HG03196 (cell line): ENCODE results near the gene ZSCAN26.
A peak's percentile ranks its signal among the peaks of the same experiment; 100 is the strongest.
"Not testable (repeated sequence)": the region's sequence is repeated elsewhere in the genome, so short reads cannot be mapped to it uniquely, and the experiment has no call there.

ENCODE experiments used
- ATAC-seq: cut with Tn5 transposase; IDR thresholded peaks from one replicate; pipeline ENCODE4 v1.9.1; 2021; ENCODE audit not compliant: unreplicated experiment

ZSCAN26 gene

DNA sequence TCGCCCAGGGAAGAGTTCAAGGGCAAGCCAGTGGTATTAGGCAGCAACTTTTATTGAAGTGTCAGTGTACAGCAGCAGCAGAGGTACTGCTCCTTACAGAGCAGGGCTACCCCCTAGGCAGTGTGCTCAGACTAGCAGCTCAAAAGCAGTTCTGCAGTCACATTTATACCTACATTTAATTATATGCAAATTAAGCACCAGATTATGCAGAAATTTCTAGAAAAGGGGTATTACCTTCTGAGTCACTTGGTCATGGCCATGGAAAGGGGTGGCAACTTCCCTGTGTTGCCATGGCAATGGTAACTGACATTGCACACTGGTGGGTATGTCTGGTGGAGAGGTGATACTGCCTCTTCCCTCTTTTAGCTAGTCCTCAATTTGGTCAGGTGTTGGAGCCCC is 12.8 kb upstream of the ZSCAN26 start:
- no peak for ATAC-seq

DNA sequence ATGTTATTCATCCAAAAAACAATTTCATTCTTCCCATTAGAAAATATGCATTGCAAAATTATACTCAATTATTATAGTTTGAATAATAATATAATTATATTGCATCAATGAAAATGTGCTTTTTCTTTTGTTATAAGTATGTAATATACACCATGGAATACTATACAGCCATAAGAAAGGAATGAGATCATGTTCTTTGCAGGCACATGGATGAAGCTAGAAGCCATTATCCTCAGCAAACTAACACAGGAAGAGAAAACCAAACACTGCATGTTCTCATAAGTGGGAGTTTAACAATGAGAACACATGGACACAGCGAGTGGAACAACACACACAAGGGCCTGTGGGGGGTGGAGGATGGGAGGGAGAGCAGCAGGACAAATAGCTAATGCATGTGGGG is 9.9 kb upstream of the ZSCAN26 start:
- ATAC-seq: no peak

DNA sequence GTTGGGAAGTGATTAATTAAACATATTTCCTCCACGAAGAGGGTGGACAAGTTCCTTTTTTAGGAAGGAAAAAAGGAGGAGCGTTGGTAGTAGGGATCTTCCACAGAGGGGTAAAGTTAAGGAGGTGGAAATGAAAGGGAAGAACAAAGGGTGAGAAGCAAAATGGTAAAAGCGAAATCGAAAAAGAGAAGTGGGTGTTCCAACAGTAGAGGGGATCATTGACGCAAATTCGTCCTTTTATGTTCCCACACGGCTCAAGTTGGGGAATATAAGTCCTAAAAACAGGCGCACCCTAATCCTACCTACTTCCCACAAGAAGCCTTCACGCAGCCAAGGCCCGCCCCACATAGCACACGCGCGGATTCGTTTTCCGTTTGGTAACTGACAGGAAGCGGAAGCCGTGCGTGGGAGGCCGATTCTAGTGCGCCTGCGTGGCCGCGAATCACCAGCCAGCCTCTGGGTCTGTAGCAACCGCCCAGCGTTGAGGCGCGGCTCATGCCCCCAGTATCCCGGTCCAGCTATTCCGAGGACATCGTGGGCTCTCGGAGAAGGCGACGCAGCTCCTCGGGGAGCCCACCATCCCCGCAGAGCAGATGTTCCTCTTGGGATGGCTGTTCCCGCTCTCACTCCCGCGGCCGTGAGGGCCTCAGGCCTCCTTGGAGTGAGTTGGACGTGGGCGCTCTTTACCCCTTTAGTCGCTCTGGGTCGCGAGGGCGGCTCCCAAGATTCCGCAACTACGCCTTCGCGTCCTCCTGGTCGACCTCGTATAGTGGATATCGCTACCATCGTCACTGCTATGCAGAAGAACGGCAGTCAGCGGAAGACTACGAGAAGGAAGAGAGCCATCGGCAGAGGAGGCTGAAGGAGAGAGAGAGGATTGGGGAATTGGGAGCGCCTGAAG is 7.8 kb upstream of the ZSCAN26 start, which contains the start of gene NKAPL:
NKAPL (plus strand) TSS at position 421 of the 901 bp plus-strand sequence; CDS start at position 496, 75 bp downstream.
- ATAC-seq: no peak

DNA sequence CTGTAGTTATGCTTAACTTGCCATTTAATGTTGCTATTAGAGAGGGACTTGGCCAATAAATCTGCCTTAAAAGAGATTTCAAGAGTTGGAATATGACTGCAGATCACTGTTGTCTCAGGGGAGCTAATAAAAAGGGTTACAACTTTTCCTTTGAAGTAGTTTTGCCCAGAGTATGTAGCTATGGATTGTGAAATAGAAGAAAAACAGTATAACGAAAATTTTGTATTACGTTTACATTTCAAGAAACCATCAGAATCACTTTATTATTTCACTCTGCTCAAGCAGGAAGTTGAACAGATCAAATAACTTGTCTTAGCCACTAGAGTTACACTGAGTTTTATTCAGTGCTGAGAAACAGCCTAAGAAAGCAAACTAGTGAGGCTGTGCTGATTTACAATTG is 3.0 kb upstream of the ZSCAN26 start:
- no peak for ATAC-seq

DNA sequence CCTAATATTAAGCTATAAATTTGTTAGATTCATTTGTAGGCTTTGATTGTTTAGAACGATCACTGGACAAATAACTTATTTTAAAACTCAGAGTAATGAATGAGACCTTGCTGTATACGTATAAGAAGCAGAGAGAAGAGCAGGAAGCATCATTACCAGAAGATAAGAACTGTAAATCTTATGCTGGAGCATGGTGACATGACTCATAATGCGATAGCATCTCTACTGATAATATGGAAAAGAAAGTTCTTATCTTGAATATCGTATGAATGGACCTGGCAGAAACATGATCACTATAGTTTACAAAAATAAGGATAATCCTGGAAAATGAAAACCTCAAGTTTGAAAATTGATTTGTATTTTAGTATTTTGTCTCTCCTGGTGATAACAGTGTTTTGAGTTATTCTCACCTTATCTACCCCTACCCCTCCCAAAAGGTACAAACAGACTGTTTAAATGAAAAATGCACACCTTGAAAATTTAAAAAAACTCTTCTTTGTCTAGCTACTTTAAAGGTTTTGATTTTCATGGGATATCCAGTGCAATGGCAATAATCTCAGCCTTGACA is 2.0 kb upstream of the ZSCAN26 start:
- ATAC-seq: no peak

DNA sequence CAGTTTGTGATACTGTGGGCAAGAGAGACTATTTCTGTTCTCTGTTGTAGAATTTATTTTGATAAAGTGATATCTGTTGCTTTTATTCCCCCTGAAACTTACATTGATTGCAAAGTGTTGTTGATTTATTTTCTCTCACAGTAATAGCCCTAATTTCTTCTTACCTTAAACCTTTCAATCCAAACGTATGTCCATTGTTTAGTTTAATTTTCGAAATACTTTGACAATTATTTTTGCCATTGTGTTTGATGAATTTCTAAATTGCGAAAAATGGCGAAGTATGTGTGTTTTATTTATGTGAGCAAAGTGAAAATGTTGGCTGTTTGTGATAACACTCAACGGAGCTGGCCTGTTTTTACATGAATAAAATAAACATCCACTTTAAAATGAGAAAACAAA is 381 bp upstream of the ZSCAN26 start:
- no peak for ATAC-seq

DNA sequence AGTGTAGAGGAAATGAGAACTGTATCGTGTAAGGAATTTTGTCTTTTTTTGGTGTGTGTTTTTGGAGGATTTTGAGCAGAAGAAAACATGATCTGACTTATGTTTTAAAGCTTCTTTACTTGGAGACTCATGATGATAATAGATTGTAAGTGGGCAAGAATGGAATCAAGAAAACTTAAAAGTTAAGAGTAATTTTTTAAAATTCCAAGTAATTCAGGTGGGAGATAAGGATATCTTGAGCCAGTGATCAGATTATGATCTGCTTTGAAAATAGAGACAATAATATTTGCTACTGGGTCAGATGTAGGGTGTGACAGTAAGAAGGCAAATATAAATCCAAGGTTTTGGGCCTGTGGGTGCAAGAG is 734 bp downstream of the ZSCAN26 start:
- no peak for ATAC-seq

DNA sequence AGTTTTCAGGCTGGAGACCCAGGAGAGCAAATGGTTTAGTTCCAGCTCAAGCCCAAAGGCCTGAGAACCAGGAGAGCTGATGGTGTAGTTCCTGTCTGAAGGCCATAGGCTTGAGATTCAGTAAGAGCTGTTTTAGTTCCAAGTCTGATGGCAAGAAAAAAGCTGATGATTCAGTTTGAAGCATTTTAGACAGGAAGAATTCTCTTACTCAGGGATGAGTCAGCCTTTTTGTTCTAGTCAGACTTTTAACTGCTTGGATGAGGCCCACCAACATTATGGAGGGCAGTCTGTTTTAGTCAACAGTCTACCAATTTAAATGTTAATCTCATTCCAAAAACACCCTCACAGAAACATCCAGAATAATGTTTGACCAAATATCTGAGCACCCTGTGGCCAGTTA is 2.5 kb downstream of the ZSCAN26 start:
- ATAC-seq: no peak

DNA sequence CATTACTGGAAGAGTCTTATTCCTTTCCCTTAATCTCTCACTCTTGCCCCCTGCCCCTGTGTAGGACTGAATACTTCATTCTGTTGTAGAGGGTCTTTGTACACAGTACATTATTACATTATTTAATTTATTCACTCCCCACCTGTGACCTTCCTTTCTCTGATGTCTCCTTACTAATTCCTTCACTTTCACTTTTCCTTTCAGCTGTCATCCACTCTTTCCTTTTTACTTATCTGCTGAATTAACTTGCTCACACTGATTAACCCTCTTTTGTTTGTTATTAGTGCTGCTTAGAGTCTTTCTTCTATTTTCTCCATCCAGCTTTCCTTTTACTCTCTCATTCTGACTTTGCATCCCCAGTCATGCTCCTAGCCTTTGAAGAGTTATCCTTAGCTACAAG is 7.9 kb downstream of the ZSCAN26 start:
- no peak for ATAC-seq

DNA sequence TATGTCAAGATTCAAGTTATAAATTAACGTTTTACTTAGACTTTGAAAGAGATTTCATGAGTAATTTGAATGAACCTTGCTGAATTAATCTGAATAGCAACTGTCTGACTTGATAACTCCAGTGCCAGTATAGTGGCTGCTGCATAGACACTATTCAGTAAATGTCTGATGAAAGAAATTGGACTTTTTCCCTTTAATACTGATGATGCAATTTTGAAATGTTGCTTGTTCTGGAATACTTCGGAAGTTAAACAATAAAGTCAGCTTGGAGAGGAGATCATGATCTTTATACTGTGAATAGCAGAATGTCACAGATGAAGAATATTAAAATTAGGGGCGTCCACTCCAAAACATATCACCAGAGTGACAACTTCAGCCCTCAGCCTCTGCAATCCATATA is 10.8 kb downstream of the ZSCAN26 start:
- ATAC-seq: no peak

DNA sequence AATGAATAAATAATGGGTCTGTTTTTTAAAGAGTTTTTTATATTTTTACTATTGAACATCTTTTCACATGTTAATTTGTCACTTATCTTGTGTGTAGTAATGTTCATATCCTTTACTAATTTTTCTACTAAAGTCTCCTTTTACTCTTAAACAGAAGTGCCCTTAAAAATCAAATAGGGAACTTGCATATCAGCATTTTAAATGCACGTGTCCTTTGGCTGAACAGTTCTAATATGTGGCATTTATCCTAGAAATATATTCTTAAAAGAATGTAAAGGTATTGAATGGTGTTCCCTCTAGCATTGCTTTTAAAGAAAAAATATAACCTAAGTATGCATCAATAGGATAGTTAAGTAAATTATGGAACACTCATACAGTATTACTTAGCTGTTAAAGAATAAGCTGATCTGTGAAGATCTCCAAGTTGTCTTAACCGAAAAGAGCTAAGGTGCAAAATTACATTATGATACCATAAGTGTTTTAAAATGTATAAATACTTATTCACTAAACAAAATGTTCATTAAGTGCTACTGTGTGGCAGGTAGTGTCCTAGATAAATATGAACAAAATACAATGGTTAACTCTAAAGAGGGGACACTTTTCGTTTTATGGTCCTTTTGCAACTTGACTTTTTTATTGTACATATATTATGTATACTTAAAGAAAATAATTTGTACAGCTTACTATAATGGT is 13.8 kb downstream of the ZSCAN26 start:
- peak; percentile 9 for ATAC-seq

DNA sequence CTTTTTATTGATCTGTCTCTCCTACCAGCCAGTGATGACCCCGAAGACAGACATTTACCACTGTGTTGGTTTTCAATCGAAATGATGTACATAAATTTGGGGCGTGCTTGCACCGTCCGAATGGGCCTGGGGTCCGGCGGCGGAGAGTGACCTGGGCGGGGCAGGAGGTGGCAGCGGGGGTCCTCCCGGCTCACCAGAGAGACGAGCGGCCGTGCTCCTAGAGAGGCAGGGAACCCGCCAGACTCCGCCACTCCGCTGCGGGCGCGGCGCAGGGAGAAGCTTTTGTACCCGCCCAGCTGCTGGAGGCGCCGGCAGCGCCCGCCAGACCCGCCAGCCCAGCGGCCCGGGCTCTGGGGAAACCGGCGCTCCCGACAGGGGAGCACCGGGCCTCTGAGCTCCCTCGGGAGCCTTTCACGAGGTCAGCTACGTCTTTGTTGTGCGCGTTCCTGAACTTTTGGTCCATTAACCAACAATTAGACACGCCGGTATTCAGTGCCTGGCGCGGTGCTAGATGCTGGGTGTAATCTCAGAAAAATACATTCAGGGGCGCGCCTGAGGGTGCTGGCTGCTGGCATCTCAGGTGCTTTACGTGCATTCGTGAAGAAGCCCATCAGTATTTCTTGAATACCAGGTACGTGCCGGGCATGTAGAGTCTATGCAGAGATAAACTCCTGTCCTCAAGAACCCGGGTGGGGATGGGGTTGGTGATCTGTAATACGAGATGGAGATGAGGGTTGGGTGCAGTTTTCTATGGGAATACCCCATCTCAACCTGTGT is 14.5 kb downstream of the ZSCAN26 start, which contains the start of gene PGBD1:
PGBD1 (plus strand) TSS at position 285 of the 777 bp plus-strand sequence. CDS start 2,242 bp downstream, outside the sequence.
- ATAC-seq: peak; percentile 86

DNA sequence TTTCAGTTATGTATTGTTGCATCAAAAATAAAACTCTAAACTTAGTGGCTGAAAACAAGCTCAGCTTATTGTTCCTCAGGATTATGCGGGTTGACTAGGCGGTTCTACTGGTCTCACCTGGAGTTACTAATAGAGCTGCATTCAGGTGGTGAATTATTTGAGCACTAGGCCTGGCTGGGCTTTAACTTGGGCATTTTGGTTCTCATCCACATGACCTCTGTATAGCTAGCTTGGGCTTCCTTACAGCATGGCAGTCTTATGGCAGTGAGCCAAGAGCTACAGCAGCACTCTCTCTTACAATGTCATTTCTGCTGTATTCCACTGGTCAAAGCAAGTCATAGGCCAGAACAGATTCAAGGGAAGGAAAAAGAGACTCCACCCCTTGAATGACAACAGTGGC is 16.0 kb downstream of the ZSCAN26 start:
- no peak for ATAC-seq

DNA sequence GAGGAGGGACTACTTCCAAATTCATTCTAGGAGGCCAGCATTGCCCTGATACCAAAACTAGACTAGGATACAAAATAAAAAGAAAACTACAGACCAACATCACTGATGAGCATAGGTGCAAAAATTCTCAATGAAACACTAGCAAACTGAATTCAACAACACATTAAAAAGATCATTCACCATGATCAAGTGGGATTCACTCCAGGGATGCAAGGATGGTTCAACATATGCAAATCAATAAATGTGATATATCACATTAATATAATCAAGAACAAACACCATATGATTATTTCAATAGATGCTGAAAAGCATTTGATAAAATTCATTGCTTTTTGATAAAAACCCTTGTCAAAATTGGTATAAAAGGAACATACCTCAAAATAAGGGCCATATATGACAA is 24.6 kb downstream of the ZSCAN26 start:
- no peak for ATAC-seq

DNA sequence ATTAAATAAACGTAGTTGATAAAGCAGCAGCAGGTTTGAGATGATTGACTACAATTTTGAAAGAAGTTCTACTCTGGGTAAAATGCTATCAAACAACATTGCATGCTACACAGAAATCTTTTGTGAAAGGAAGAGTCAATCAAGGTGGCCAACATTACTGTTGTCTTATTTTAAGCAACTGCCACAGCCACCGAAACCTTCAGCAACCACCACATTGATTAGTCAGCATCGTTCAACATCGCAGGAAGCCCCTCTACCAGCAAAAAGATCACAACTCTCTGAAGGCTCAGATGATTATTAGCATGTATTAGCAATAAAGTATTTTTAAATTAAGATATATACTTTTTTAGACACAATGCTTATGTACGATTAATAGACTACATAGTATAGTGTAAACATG is 28.4 kb downstream of the ZSCAN26 start:
- no peak for ATAC-seq

DNA sequence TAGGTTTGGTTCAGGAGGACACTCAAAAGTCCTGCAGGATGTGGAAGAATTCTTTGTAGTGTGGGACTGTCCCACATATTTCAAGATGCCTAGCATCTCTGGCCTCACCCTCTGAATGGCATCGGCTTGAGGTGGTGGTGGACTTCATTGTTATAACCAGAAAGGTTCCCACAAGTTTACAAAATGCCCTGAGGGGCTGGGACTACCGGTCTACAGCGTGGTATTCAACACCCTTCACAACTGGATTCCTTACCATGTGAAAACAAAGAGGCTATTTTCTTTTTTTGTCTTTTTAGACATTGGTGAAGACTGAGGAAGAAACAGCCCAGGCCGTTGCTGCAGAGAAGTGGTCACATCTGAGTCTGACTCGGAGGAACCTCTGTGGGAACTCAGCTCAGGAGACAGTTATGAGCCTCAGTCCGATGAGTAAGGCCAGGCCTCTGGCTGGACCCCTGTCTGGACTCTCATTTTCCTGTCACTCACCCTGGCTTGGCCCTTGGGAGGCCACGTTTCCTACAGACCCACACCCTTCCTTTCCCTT is 29.6 kb downstream of the ZSCAN26 start:
- no peak for ATAC-seq

DNA sequence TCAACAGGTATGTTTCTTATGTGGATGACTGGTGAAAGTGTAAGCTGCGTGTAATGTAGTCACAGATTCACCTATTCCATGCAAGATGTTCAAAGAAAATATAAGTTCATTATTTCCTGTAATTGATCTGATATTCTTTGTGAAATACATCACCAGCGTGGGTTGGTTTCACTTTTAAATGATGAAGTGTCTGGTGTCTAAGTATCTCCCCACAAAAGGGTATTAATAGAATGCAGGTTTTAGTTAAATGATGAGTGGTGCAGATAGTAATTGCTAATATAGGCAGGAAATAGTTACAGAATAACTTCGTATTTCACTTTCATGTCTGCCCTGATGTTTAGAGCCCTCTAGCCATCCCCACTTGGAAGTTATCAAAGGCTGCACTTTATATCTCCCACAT is 36.6 kb downstream of the ZSCAN26 start:
- peak; percentile 80 for ATAC-seq

DNA sequence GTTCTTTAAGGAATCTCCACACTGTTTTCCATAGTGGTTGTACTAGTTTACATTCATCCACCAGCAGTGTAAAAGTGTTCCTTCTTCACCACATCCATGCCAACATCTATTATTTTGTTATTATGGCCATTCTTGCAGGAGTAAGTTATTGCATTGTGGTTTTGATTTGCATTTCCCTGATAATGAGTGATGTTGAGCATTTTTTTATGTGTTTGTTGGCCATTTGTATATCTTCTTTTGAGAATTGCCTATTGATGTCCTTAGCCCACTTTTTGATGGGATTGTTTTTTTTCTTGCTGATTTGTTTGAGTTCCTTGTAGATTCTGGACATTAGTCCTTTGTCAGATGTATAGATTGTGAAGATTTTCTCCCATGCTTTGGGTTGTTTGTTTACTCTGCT is 39.4 kb downstream of the ZSCAN26 start:
- not testable (repeated sequence) for ATAC-seq

DNA sequence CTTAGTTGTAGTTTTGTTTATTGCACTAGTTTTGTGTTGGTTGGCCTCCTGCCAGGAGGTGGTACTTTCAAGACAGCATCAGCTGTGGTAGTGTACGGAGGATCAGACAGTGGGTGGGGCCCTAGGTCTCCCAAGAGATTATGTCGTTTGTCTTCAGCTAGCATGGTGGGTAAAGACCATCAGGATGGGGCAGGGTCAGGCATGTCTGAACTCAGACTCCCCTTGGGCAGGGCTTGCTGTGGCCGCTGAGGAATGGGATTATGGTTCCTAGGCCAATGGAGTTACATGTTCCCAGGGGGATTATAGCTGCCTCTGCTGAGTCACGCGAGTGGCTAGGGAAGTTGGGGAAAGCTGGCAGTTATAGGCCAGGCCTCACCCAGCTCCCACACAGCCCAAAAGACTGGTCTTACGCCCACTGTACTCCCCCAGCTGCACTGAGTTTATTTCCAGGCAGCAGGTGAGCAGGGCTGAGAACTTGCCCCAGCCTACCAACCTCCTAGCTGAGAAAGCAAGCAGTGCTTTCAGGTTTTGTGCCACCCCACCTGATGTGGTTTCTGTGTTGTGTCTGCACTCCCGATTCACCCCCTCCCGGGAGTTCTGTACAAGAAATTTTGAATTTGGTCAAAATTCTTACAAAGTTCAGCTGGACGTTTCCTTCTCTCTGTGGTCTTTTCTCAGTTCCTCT is 44.3 kb downstream of the ZSCAN26 start:
- ATAC-seq: no peak

DNA sequence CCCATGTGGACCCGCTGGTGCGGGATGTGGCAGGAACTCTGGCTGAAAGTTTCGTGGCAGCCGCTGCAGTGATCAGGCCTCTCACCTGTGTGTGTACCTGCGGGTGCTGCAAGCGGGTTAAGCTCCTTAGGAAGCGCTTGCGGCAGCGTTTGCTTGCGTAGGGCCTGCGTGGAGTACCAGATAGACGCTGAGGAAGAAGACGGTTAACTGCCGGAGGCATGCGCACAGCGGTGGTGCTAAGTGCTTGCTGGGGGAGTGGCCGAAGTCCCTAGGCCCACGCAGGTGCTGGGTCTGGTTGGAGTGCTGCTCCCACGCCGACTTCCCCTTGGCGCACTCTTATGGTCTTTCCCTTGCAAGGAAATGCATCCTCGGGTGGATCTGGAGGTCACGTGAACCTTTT is 46.0 kb downstream of the ZSCAN26 start:
- no peak for ATAC-seq
